HEK293 (cell line): Measurements from ENCODE around the gene CXXC5.

ENCODE experiments used
- GFI1B ChIP-seq: fragments of 450-650 bp; formaldehyde crosslinking; IDR thresholded peaks from 2 replicates; pipeline ENCODE4 v1.5.1; 2016; ENCODE audit warnings: missing biosample characterization, missing genetic modification characterization
- GLI2 ChIP-seq: fragments of 450-650 bp; formaldehyde crosslinking; IDR thresholded peaks from 2 replicates; pipeline ENCODE4; 2017; ENCODE audit warnings: missing biosample characterization, missing genetic modification characterization, low read depth, borderline replicate concordance
- HOXA7 ChIP-seq: sonication (generic); formaldehyde crosslinking; IDR thresholded peaks from 2 replicates; pipeline ENCODE4 v1.8.1; 2022; ENCODE audit warnings: missing genetic modification reagents, borderline replicate concordance
- SP3 ChIP-seq: fragments of 450-650 bp; formaldehyde crosslinking; IDR thresholded peaks from 2 replicates; pipeline ENCODE4 v1.5.1; 2016; ENCODE audit warnings: missing biosample characterization, missing genetic modification characterization
- TCF7L2 ChIP-seq: IDR thresholded peaks from 2 replicates; pipeline ENCODE4 v1.6.1; 2011; ENCODE audit warnings: low read depth, mild to moderate bottlenecking, inconsistent platforms, low read length, moderate library complexity, borderline replicate concordance
- ZBTB10 ChIP-seq: fragments of 450-650 bp; formaldehyde crosslinking; IDR thresholded peaks from 2 replicates; pipeline ENCODE4 v1.5.1; 2016; ENCODE audit warnings: missing biosample characterization, missing genetic modification characterization
- ZBTB6 ChIP-seq: fragments of 450-650 bp; formaldehyde crosslinking; IDR thresholded peaks from 2 replicates; pipeline ENCODE4 v1.5.1; 2017; ENCODE audit warnings: missing biosample characterization, missing genetic modification characterization
- ZFP3 ChIP-seq: fragments of 450-650 bp; formaldehyde crosslinking; IDR thresholded peaks from 2 replicates; pipeline ENCODE4 v1.5.1; 2016; ENCODE audit warnings: low read depth, missing biosample characterization, missing genetic modification characterization
- ZNF132 ChIP-seq: fragments of 450-650 bp; formaldehyde crosslinking; IDR thresholded peaks from 2 replicates; pipeline ENCODE4 v1.5.1; 2017; ENCODE audit warnings: missing biosample characterization, missing genetic modification characterization, borderline replicate concordance
- ZNF146 ChIP-seq: fragments of 450-650 bp; formaldehyde crosslinking; IDR thresholded peaks from 2 replicates; pipeline ENCODE4 v1.5.1; 2016; ENCODE audit warnings: missing biosample characterization, missing genetic modification characterization
- ZNF155 ChIP-seq: fragments of 450-650 bp; formaldehyde crosslinking; IDR thresholded peaks from 2 replicates; pipeline ENCODE4 v1.5.1; 2016; ENCODE audit warnings: missing biosample characterization, missing genetic modification characterization
- ZNF19 ChIP-seq: fragments of 450-650 bp; formaldehyde crosslinking; IDR thresholded peaks from 2 replicates; pipeline ENCODE4; 2016; ENCODE audit warnings: missing biosample characterization, missing genetic modification characterization, low read depth
- ZNF223 ChIP-seq: fragments of 450-650 bp; formaldehyde crosslinking; IDR thresholded peaks from 2 replicates; pipeline ENCODE4 v1.5.1; 2016; ENCODE audit warnings: missing biosample characterization, missing genetic modification characterization
- ZNF24 ChIP-seq: fragments of 450-650 bp; formaldehyde crosslinking; IDR thresholded peaks from 2 replicates; pipeline ENCODE4 v1.5.1; 2016; ENCODE audit warnings: missing biosample characterization, missing genetic modification characterization
- ZNF292 ChIP-seq: fragments of 450-650 bp; formaldehyde crosslinking; IDR thresholded peaks from 2 replicates; pipeline ENCODE4 v1.5.1; 2016; ENCODE audit warnings: low read depth, missing biosample characterization, missing genetic modification characterization, borderline replicate concordance
- ZNF302 ChIP-seq: fragments of 450-650 bp; formaldehyde crosslinking; IDR thresholded peaks from 2 replicates; pipeline ENCODE4 v1.5.1; 2016; ENCODE audit warnings: missing biosample characterization, missing genetic modification characterization, low read depth
- ZNF311 ChIP-seq: fragments of 450-650 bp; formaldehyde crosslinking; IDR thresholded peaks from 2 replicates; pipeline ENCODE4 v1.5.1; 2017; ENCODE audit warnings: missing biosample characterization, missing genetic modification characterization, borderline replicate concordance
- ZNF324 ChIP-seq: fragments of 450-650 bp; formaldehyde crosslinking; IDR thresholded peaks from 2 replicates; pipeline ENCODE4 v1.5.1; 2016; ENCODE audit warnings: missing biosample characterization, missing genetic modification characterization
- ZNF354C ChIP-seq: fragments of 450-650 bp; formaldehyde crosslinking; IDR thresholded peaks from 2 replicates; pipeline ENCODE4 v1.5.1; 2016; ENCODE audit warnings: missing biosample characterization, missing genetic modification characterization, low read depth, borderline replicate concordance
- ZNF362 ChIP-seq: fragments of 450-650 bp; formaldehyde crosslinking; IDR thresholded peaks from 2 replicates; pipeline ENCODE4 v1.5.1; 2016; ENCODE audit warnings: missing biosample characterization, missing genetic modification characterization
- ZNF48 ChIP-seq: fragments of 450-650 bp; formaldehyde crosslinking; IDR thresholded peaks from 2 replicates; pipeline ENCODE4 v1.5.1; 2016; ENCODE audit warnings: missing biosample characterization, missing genetic modification characterization
- ZNF518A ChIP-seq: fragments of 450-650 bp; formaldehyde crosslinking; conservative IDR thresholded peaks from 2 replicates; pipeline ENCODE4 v1.5.1; 2016; ENCODE audit warnings: low read depth, missing biosample characterization, missing genetic modification characterization
- ZNF548 ChIP-seq: fragments of 450-650 bp; formaldehyde crosslinking; IDR thresholded peaks from 2 replicates; pipeline ENCODE4 v1.5.1; 2016; ENCODE audit warnings: missing biosample characterization, missing genetic modification characterization
- ZNF626 ChIP-seq: fragments of 450-650 bp; sonication (Bioruptor Pico); formaldehyde crosslinking; IDR thresholded peaks from 2 replicates; pipeline ENCODE4 v1.5.1; 2018; ENCODE audit warnings: missing biosample characterization, missing genetic modification characterization, inconsistent platforms
- ZNF664 ChIP-seq: fragments of 450-650 bp; formaldehyde crosslinking; IDR thresholded peaks from 2 replicates; pipeline ENCODE4 v1.5.1; 2016; ENCODE audit warnings: missing biosample characterization, missing genetic modification characterization
- ZSCAN4 ChIP-seq: fragments of 450-650 bp; formaldehyde crosslinking; IDR thresholded peaks from 2 replicates; pipeline ENCODE4 v1.5.1; 2017; ENCODE audit warnings: missing biosample characterization, missing genetic modification characterization

The CXXC5 gene

GRCh38 chr5:139710319-139711066 lies 62.3 kb downstream of the CXXC5 start (continued):
- TF ChIP-seq ZNF48: no peak
- no peak for TF ChIP-seq ZNF302
- TF ChIP-seq SP3 (tag by site-specific recombination): 0 out of 2 replicates have a peak, but pooled peaks have one; percentile 6
- TF ChIP-seq ZSCAN4 (tag by site-specific recombination): no peak
- no peak for TF ChIP-seq GFI1B (tag by site-specific recombination)
- TF ChIP-seq ZBTB10 (tag by site-specific recombination): 0 out of 2 replicates have a peak, but pooled peaks have one; percentile 45
- TF ChIP-seq ZFP3 (tag by site-specific recombination): no peak
- no peak for TF ChIP-seq ZNF24 (tag by site-specific recombination)
- no peak for TF ChIP-seq ZNF292
- TF ChIP-seq ZNF548 (tag by site-specific recombination): no peak
- no peak for TF ChIP-seq ZNF132 (tag by site-specific recombination)
- no peak for TF ChIP-seq ZNF146 (tag by site-specific recombination)
- TF ChIP-seq ZBTB6 (tag by site-specific recombination): no peak
- TF ChIP-seq ZNF626: no peak
- TF ChIP-seq ZNF19 (tag by site-specific recombination): no peak
- TF ChIP-seq ZNF155 (tag by site-specific recombination): no peak
- TF ChIP-seq ZNF223 (tag by site-specific recombination): no peak
- TF ChIP-seq GLI2 (tag by site-specific recombination): no peak
- TF ChIP-seq HOXA7 (CRISPR knock-in tag): no peak
- TF ChIP-seq ZNF324: 0 out of 2 replicates have a peak, but pooled peaks have one; percentile 16
- TF ChIP-seq ZNF311: no peak
- TF ChIP-seq ZNF354C (tag by site-specific recombination): no peak
- TF ChIP-seq ZNF664 (tag by site-specific recombination): no peak
- TF ChIP-seq TCF7L2: no peak
- TF ChIP-seq ZNF518A (tag by site-specific recombination): no peak
- peak; percentile 80 for TF ChIP-seq ZNF362 (tag by site-specific recombination)
